Fibroblast of skin of left biceps (primary cell): ENCODE data around the gene TIMELESS.
"Not testable (repeated sequence)": the region's sequence is repeated elsewhere in the genome, so short reads cannot be mapped to it uniquely, and the experiment has no call there.

Experiments used
- DNase-seq, 2 experiments: peaks; one replicate each; pipeline ENCODE4 v3.0.0-alpha.2; 2013; ENCODE audit warnings: low read depth in 2 of 2

Gene TIMELESS

GRCh38 chr12:56404227-56404626, 45.0 kb downstream of the TIMELESS start:
- DNase-seq = not testable (repeated sequence)

GRCh38 chr12:56401612-56402011, 47.6 kb downstream of the TIMELESS start:
- DNase-seq = not testable (repeated sequence)

- DNase-seq = not testable (repeated sequence)
These were observed 48.1 kb downstream of the TIMELESS start for GRCh38 chr12:56401125-56401524.

GRCh38 chr12:56399466-56399865, 49.8 kb downstream of the TIMELESS start:
- DNase-seq = not testable (repeated sequence)

GRCh38 chr12:56398324-56398723, 50.9 kb downstream of the TIMELESS start:
- DNase-seq = no peak

GRCh38 chr12:56392331-56392730, 56.9 kb downstream of the TIMELESS start:
- DNase-seq = no peak

GRCh38 chr12:56391721-56392120, 57.5 kb downstream of the TIMELESS start:
- no peak for DNase-seq

- DNase-seq = no peak
These were observed 59.8 kb downstream of the TIMELESS start for GRCh38 chr12:56389412-56389811.

- DNase-seq = peak; percentile 15 to 21
These were observed 62.0 kb downstream of the TIMELESS start for GRCh38 chr12:56387152-56387736.

- no peak for DNase-seq
These were observed 63.4 kb downstream of the TIMELESS start for GRCh38 chr12:56385873-56386272.

- DNase-seq = no peak
These were observed 66.6 kb downstream of the TIMELESS start for GRCh38 chr12:56382611-56383010.

GRCh38 chr12:56377989-56378316, 71.3 kb downstream of the TIMELESS start:
- DNase-seq = no peak

- DNase-seq = no peak
These were observed 71.8 kb downstream of the TIMELESS start for GRCh38 chr12:56377310-56377988.

GRCh38 chr12:56375598-56376434, 73.4 kb downstream of the TIMELESS start:
- no peak for DNase-seq

- no peak for DNase-seq
These were observed 74.3 kb downstream of the TIMELESS start for GRCh38 chr12:56374726-56375597.

GRCh38 chr12:56373515-56373914, 75.7 kb downstream of the TIMELESS start:
- no peak for DNase-seq

GRCh38 chr12:56366948-56367347, 82.3 kb downstream of the TIMELESS start:
- no peak for DNase-seq
